IPS DF 4.7 (cell line): ENCODE data around the gene HSDL2.
"Not testable (repeated sequence)": the region's sequence is repeated elsewhere in the genome, so short reads cannot be mapped to it uniquely, and the experiment has no call there.

ENCODE experiments used
- DNase-seq: peaks from one replicate; pipeline ENCODE4 v3.0.0-alpha.2; 2013; ENCODE audit warnings: low spot score; ENCODE audit errors: extremely low read depth

HSDL2 gene

DNA sequence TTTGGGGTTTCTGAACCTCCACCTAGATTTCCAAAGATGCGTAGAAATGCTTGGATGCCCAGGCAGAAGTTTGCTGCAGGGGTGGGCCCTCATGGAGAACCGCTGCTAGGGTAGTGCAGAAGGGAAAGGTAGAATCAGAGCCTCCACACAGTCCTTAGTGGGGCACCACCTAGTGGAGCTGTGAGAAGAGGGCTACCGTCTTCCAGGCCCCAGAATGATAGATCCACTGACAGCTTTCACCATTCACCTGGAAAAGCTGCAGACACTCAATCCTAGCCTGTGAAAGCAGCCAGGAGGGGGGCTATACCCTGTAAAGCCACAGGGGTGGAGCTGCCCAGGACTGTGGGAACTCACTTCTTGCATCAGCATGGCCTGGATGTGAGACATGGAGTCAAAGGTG, 13.3 kb upstream of the HSDL2 start:
- DNase-seq: no peak

- no peak for DNase-seq
These were observed 12.4 kb upstream of the HSDL2 start for GRCh38 chr9:112367465-112367864.

- no peak for DNase-seq
These were observed 10.1 kb upstream of the HSDL2 start for GRCh38 chr9:112369817-112370216.

DNA sequence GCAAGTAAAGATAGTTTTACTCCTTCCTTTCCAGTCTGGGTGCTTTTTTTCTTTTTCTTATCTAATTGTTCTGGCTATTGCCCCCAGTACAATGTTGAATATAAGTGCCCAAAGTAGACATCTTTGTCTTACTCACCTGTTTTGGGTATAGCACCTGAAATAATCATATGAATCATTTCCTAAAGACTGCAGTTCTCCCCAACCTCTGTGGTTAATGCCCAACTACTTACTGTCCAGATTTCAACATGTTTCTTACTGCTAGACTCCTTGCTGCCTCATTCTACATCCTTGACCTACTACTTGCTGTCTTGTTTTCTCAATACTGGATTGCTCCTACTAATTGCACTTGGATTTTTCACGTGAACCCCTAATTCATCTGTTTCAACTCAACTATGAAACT, 8.8 kb upstream of the HSDL2 start:
- no peak for DNase-seq

- not testable (repeated sequence) for DNase-seq
These were observed 6.2 kb upstream of the HSDL2 start for GRCh38 chr9:112373666-112374065.

DNA sequence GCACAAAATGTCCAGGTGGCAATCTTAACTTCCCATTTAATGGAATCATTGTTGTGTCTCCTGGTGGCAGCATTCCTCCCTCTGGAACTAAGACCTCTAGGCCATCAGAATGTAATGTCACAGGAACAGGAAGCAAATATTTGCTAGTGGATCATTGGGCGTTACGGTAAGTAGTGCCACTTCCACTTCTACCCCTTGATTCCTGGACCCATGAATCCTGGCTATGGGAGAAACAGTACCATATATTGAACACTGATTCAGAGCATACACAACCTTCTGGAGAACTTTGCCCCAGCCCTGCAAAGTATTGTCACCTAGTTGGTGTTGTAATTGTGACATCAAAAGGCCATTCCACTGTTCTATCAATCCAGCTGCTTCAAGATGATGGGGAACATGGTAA, 5.7 kb upstream of the HSDL2 start:
- DNase-seq: not testable (repeated sequence)

GRCh38 chr9:112375361-112375760, 4.5 kb upstream of the HSDL2 start:
- DNase-seq: no peak

DNA sequence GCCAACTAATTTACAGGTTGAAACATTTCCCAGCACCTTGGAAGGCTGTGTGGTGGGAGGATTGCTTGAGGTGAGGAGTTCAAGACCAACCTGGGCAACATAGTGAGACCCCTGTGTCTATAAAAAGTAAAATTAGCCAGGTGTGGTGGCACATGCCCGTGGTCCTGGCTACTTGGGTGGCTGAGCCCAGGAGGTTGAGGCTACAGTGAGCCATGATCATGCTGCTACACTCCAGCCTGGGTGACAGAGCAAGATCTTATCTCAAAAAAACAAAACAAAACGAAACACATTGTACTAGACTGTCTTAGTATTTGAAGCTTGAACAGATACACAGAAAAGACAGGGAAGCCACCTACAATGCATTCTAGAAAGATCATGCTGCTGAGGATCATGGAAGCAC, 2.8 kb upstream of the HSDL2 start:
- DNase-seq: no peak

- no peak for DNase-seq
These were observed 2.1 kb upstream of the HSDL2 start for GRCh38 chr9:112377684-112378327.

DNA sequence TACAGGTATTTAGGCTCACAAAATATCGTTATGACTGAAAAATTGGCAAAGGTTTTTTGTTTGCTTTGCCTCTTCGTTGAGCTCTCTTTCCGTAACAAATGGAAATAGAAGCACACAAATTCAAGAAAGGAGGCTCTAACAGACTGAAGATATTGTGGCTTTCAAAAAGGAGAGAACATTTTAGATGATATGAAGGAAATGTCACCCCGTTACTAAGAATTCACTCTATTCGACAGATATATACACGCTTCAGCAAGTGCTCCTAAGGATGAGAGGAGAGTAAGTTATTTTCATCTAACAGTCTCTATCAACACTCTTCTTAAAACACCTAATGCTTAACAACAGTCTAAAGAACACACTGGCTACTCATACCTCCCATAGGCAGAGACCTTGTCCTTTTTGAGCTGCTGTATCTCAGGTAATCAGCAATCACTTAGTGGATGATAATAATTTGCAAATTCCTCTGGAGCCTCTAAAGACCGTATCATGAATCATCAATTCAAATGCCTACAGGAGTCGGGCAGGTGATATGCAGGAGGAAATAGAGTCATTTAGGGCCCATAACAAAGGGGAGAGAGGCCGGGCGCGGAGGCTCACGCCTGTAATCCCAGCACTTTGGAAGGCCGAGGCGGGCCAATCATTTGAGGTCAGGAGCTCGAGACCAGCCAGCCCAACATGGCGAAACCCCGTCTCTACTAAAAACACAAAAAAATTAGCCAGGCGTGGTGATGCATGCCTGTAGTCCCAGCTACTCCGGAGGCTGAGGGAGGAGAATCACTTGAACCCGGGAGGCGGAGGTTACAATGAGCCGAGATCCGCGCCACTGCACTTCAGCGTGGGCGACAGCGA, 1.4 kb upstream of the HSDL2 start:
- no peak for DNase-seq

- peak; percentile 97 for DNase-seq
These were observed 469 bp upstream of the HSDL2 start for GRCh38 chr9:112379177-112380101.

DNA sequence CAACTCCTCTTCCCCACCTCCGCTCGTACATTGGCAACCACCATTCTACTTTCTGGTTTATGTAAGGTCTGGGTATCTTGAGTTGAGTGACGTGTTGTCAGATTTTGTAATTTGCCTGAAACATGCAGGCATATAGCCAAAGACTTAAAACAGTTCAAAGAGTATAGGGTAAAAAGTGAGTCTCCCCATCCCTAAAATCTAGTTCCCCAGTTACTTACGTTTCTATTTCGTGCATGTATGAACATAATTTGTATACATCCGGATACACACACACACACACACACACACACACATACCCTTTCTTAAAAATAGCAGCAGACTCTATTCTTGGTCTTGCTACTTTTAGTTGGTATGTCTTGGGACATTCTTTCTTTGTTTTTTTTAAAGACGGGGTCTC, 915 bp downstream of the HSDL2 start:
- DNase-seq: no peak

DNA sequence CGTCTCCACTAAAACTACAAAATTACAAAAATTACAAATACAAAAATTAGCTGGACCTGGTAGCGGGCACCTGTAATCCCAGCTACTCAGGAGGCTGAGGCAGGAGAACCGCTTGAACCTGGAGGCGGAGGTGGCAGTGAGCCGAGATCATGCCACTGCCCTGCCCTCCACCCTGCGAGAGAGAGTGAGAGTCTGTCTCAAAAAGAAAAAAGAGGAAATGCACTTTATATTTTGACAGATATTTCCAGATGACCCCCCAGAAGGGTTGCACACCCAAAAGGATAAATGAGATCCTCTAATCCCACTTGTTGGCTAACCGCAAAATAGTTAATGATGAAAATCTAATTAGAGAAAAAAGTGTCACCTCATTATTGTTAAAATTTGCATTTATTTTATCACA, 2.2 kb downstream of the HSDL2 start:
- no peak for DNase-seq

GRCh38 chr9:112382501-112383364, 2.8 kb downstream of the HSDL2 start:
- no peak for DNase-seq

DNA sequence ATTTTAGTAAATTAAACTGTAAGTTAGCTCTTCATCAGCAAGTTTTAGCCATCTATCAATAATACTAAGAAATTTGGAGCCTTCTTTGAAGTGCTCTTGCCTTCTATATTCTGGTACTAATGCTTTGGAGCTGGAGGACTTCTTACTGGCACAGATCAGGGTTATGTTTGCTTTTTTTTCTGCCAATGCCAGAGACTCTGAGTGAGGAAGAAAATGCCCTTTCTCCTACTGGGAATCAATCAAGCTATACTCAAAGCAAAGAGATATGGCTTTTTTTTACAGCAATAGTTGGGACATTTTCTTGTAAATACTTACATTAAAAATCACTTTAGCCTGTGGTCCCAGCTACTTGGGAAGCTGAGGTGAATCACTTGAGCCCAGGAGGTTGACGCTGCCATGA, 4.3 kb downstream of the HSDL2 start:
- DNase-seq: no peak

GRCh38 chr9:112384690-112385089, 4.8 kb downstream of the HSDL2 start:
- no peak for DNase-seq

GRCh38 chr9:112387115-112387514, 7.2 kb downstream of the HSDL2 start:
- DNase-seq: no peak

DNA sequence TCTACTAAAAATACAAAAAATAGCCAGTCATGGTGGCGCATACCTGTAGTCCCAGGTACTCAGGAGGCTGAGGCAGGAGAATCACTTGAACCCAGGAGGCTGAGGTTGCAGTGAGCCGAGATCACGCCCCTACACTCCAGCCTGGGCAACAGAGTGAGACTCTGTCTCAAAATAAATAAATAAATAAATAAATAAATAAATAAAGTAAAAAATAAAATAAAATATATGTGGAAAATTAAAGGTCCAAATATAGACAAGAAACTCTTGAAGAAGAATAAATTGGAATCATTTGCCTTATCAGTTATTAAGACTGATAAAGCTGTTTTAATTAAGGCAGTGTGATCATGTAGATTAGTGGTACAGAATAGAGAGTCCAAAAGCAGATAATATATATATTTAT, 10.0 kb downstream of the HSDL2 start:
- not testable (repeated sequence) for DNase-seq

- not testable (repeated sequence) for DNase-seq
These were observed 12.1 kb downstream of the HSDL2 start for GRCh38 chr9:112391936-112392560.

DNA sequence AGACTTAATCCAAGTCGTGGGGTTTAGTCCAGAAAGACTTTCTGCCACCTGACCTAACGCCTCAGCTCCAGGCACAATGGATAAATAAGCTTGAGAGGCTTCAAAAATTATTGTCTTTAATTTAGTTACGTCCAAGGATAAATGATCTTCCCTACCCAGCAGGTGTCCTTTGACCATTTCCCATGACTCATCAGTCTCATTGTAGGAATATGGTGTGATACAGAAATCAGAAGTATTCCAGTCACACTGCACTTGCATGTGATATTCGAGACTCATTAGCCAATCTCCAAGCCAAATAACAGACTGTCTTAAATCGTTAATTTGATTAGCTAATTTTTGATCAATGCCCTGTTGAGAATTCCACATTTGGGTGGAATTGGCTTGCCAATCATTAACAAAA, 13.2 kb downstream of the HSDL2 start:
- not testable (repeated sequence) for DNase-seq
